Measurements from ENCODE around the gene RAB19.

Gene RAB19

DNA sequence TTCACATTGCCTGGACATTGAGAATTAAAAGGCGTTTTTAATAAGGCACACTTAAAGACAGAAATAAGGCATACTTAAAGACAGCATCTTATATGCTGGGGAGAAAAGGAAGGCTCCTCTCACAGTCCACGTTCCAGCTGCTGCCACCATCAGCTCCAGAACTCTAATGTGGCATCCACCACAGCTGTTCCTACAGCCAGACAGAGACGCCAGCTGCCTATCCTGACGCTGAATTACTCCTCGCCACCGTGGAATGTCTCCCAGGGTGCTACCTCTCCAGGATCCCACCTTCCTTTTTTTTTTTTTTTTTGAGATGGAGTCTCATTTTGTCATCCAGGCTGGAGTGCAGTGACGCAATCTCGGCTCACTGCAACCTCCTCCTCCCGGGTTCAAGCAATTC is 36.3 kb upstream of the RAB19 start:
- Mint-ChIP-seq H3K9me3 (peaks cover 10% of the 10 kb centered on the region), H3K4me3 (no peak overlapping the region), H3K36me3 (ENCODE audit: low read depth) (peaks cover 45% of the 10 kb centered on the region), H3K27me3 (ENCODE audit: low read depth, poor library complexity) (no peaks in the 10 kb centered on the region), H3K27ac (no peak overlapping the region), H3K4me1 (no peaks in the 10 kb centered on the region)
- DNase-seq, result no peak
- TF ChIP-seq, protein P1, sequence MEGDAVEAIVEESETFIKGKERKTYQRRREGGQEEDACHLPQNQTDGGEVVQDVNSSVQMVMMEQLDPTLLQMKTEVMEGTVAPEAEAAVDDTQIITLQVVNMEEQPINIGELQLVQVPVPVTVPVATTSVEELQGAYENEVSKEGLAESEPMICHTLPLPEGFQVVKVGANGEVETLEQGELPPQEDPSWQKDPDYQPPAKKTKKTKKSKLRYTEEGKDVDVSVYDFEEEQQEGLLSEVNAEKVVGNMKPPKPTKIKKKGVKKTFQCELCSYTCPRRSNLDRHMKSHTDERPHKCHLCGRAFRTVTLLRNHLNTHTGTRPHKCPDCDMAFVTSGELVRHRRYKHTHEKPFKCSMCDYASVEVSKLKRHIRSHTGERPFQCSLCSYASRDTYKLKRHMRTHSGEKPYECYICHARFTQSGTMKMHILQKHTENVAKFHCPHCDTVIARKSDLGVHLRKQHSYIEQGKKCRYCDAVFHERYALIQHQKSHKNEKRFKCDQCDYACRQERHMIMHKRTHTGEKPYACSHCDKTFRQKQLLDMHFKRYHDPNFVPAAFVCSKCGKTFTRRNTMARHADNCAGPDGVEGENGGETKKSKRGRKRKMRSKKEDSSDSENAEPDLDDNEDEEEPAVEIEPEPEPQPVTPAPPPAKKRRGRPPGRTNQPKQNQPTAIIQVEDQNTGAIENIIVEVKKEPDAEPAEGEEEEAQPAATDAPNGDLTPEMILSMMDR (IDR thresholded peaks at IDR 0.05), result no peak

DNA sequence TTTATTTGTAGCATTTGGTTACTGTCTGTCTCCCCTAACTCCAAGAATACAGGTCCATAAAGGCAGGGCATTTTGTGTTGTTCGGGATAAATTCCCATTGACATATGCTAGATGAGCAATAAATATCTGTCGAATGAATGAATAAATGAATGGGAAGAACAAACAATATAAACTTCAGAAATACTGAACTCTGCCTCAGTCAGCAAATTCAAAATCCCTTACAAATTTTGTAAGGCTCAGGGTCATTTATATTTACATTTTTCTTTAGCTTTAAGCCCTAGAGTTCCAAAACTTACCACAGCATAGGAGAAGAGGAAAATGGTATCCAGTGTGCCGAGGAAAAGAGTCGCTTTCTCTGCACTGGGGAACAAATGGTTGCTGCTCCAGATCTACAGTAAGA is 34.6 kb upstream of the RAB19 start:
- peaks cover 47% of the 10 kb centered on the region for H3K36me3 Mint-ChIP-seq (ENCODE audit: low read depth)

DNA sequence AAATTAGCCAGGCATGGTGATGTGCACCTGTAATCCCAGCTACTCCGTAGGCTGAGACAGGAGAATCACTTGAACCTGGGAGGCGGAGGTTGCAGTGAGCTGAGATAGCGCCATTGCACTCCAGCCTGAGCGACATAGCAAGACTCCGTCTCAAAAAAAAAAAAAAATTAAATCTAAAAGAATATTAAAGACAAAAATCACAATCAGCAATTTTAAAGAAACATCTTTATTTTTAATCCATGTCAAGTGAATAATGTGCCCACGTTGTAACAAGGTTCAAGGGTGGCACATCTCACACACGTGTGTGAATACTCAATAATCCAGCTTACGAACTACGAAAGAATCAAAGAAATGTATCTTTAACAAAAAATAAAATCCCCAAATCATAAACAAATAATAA is 28.5 kb upstream of the RAB19 start:
- Mint-ChIP-seq H3K27ac (no peak overlapping the region), H3K4me3 (no peak overlapping the region), H3K4me1 (no peaks in the 10 kb centered on the region), H3K36me3 (ENCODE audit: low read depth) (peaks cover 65% of the 10 kb centered on the region), H3K9me3 (no peaks in the 10 kb centered on the region), H3K27me3 (ENCODE audit: low read depth, poor library complexity) (no peaks in the 10 kb centered on the region)
- TF ChIP-seq, protein P1 (IDR thresholded peaks at IDR 0.05), result no peak
- no peak for DNase-seq

More for the DNA sequence above, 34.6 kb upstream of the RAB19 start:
- Mint-ChIP-seq H3K9me3 (peaks cover 2% of the 10 kb centered on the region), H3K27me3 (ENCODE audit: low read depth, poor library complexity) (no peaks in the 10 kb centered on the region), H3K27ac (no peak overlapping the region), H3K4me3 (no peak overlapping the region), H3K4me1 (no peaks in the 10 kb centered on the region)
- no peak for DNase-seq
- TF ChIP-seq, protein P1 (IDR thresholded peaks at IDR 0.05), result no peak

DNA sequence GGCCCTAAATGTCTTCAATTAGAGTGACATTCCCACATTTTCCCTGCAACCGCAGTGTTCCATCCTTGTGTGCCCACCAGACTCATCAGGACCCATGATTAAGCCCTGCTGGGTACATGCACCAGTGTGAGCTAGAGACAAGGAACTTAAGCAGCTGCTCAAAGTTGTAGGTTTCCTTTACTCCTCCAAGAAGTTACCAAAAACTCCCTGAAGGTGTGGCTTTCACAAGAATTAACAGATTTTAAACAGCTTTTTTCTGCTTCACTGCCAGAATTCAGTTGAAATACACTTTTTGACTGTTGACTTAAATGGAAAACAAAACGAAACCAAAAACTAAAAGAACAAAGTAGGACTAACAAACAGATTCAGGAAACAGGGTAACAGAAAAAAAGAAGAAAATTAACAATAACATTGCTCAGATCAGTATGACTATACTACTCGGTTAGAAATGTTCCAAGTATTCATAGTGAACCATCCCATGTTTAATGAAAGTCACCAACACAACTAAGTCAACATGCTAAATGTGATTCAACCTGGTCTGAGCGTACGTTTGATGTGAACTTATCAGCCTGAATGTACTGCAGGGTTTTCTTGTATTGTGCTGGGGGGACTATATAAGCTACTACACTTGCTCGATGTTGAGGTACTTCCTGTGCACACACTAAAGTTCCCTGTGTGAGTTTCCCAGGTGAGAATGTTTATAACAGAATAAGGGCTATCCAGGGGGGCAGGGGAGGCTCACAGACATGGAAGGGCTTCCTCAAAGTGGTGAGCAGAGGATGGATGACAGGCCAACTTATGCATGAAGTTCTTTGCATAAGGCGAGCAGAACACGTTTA is 27.7 kb upstream of the RAB19 start:
- Mint-ChIP-seq H3K9me3 (no peaks in the 10 kb centered on the region), H3K4me1 (no peaks in the 10 kb centered on the region), H3K36me3 (ENCODE audit: low read depth) (peaks cover 63% of the 10 kb centered on the region), H3K27me3 (ENCODE audit: low read depth, poor library complexity) (no peaks in the 10 kb centered on the region), H3K27ac (no peak overlapping the region), H3K4me3 (no peak overlapping the region)
- DNase-seq, result no peak
- TF ChIP-seq, protein P1 (IDR thresholded peaks at IDR 0.05), result no peak

DNA sequence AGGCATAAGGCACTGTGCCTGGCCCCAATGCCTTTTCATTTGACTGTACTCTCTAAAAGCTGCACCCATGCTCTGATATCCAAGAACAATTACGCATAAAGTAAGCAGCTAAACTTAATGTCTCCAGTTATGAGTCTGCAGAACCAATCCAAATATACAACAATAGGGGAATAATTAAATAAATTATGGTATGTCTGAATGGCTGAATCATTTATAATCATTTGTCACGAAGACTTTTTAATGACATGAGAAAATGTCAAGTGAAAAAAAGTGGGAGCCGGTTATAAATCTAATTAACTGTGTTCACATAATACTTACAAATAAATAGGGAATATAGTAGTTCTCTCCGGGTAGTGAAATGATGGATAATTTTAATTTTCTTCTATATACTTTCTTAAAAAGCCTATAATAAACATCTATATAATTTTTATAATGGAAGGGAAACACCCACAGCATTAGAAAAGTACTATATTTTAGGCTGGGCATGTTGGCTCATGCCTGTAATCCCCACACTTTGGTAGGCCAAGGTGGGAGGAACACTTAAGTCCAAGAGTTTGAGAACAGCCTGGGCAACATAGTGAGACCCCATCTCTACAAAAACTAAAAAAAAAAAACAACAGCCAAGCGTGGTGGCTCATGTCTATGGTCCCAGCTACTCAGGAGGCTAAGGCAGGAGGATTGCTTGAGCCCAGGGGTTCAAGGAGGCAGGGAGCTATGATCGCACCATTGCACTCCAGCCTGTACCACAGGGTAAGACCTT is 19.7 kb upstream of the RAB19 start:
- Mint-ChIP-seq H3K27ac (no peak overlapping the region), H3K9me3 (no peaks in the 10 kb centered on the region), H3K4me3 (no peak overlapping the region), H3K4me1 (peaks cover 4% of the 10 kb centered on the region), H3K27me3 (ENCODE audit: low read depth, poor library complexity) (no peaks in the 10 kb centered on the region), H3K36me3 (ENCODE audit: low read depth) (peaks cover 26% of the 10 kb centered on the region)
- no peak for DNase-seq
- TF ChIP-seq, protein P1 (IDR thresholded peaks at IDR 0.05), result no peak

Measured in nephron progenitor cell (in vitro differentiated cells).